Panc1 (cell line): Measurements from ENCODE around the gene AMIGO2. TPM values are rescaled to one million over a fixed set of nuclear protein-coding genes. Genes with fewer than 3 reads are reported as not detected.

ENCODE experiments used
- ATAC-seq: fragments of 200-7000 bp; cut with Tn5 transposase; 2 replicates; pipeline ENCODE4 v1.9.1; 2020; ENCODE audit warnings: mild to moderate bottlenecking, moderate library complexity
- BruUV-seq: library from RNA; stranded (reverse); fragments of 400-500 nt; replicated peaks from 2 replicates; lab custom pipeline; 2021; lab: Mats Ljungman, UMichigan
- CTCF ChIA-PET: fragments of 300-600 bp; sonication (Branson Sonifier 250); formaldehyde crosslinking; loops from one replicate; lab custom pipeline; 2022; ENCODE audit warnings: antibody characterized with exemption; lab: Charles Lee
- POLR2A ChIA-PET: fragments of 300-600 bp; sonication (Branson Sonifier 250); formaldehyde crosslinking; loops from one replicate; lab custom pipeline; 2022; ENCODE audit warnings: antibody characterized with exemption; lab: Charles Lee
- DNase-seq: peaks from one replicate; pipeline ENCODE4 v3.0.0-alpha.2; 2010; ENCODE audit warnings: low read depth, low spot score
- H3K27ac ChIP-seq: 2 replicates; pipeline ENCODE4 v1.5.1; 2011; ENCODE audit warnings: mild to moderate bottlenecking, low read length, inconsistent platforms
- H3K27me3 ChIP-seq: fragments of 200-500 bp; sonication (Bioruptor generic); 2 replicates; pipeline ENCODE4 v1.6.0; 2014; ENCODE audit warnings: low read length, inconsistent platforms; ENCODE audit not compliant: control insufficient read depth, insufficient read depth
- H3K36me3 ChIP-seq: fragments of 200-500 bp; sonication (Bioruptor generic); 2 replicates; pipeline ENCODE4 v1.5.1; 2014; ENCODE audit warnings: inconsistent platforms, mild to moderate bottlenecking, low read length, moderate library complexity; ENCODE audit not compliant: control insufficient read depth, insufficient read depth
- H3K4me1 ChIP-seq: 2 replicates; pipeline ENCODE4 v1.5.1; 2011; ENCODE audit warnings: inconsistent platforms, mild to moderate bottlenecking, low read length, moderate library complexity; ENCODE audit not compliant: control insufficient read depth, insufficient read depth
- H3K4me3 ChIP-seq, 2 experiments: 2 replicates each; pipeline ENCODE4 v1.5.1; 2011 to 2012; ENCODE audit warnings: low read depth in 2 of 2, low read length in 2 of 2, mild to moderate bottlenecking in 2 of 2, inconsistent platforms in 1 of 2, moderate library complexity in 1 of 2
- H3K9me3 ChIP-seq: fragments of 200-500 bp; sonication (Bioruptor generic); 2 replicates; pipeline ENCODE4 v1.5.1; 2014; ENCODE audit warnings: low read depth, mild to moderate bottlenecking, inconsistent platforms, low read length, moderate library complexity; ENCODE audit not compliant: control insufficient read depth, insufficient read depth
- CTCF ChIP-seq: fragments of 450-650 bp; IDR thresholded peaks from 2 replicates; pipeline ENCODE4 v1.5.1; 2017; ENCODE audit warnings: mild to moderate bottlenecking
- POLR2AphosphoS5 ChIP-seq: IDR thresholded peaks from 2 replicates; pipeline ENCODE4 v1.6.1; 2012; ENCODE audit warnings: mild to moderate bottlenecking, low read depth, low read length, moderate library complexity
- SIN3A ChIP-seq: IDR thresholded peaks from 2 replicates; pipeline ENCODE4 v1.6.1; 2012; ENCODE audit warnings: low read depth, mild to moderate bottlenecking, low read length, moderate library complexity, borderline replicate concordance; ENCODE audit not compliant: insufficient read depth
- TCF7L2 ChIP-seq: IDR thresholded peaks from 2 replicates; pipeline ENCODE4 v1.6.1; 2011; ENCODE audit warnings: mild to moderate bottlenecking, low read depth, low read length, inconsistent platforms
- in situ Hi-C: cut with HindIII; loops from 2 replicates; pipeline ENCODE4 v1.10.0; 2016; ENCODE audit warnings: low sequenced_read_pairs, low pct_unique_long_range_greater_than_20kb
- intact Hi-C: fragments of 100-400 bp; cut with micrococcal nuclease; formaldehyde crosslinking; loops from one replicate; pipeline ENCODE4 v1.10.0; 2022; ENCODE audit not compliant: unreplicated experiment
- total RNA-seq: library from RNA; stranded (reverse); gene quantifications from one replicate; pipeline ENCODE4 v1.2.1, GENCODE V29; 2021; ENCODE audit not compliant: unreplicated experiment
- TF ChIP-seq, protein P1 (sequence below), 2 experiments: IDR thresholded peaks; 2 replicates each; pipeline ENCODE4 v1.6.1; 2011 to 2012; ENCODE audit warnings: low read depth in 2 of 2, control low read depth in 1 of 2, low read length in 1 of 2, mild to moderate bottlenecking in 1 of 2, moderate library complexity in 1 of 2; ENCODE audit not compliant: insufficient read depth in 1 of 2

The AMIGO2 gene
- total RNA-seq, 1 experiment from 2014 or later, result 21.8 TPM

- no peak overlapping the region for H3K27ac ChIP-seq
- H3K9me3 ChIP-seq, result no peaks in the 10 kb centered on the region
- DNase-seq (no peak), ATAC-seq (no peak)
- no peaks in the 10 kb centered on the region for H3K36me3 ChIP-seq
- no peak overlapping the region for H3K4me3 ChIP-seq
- H3K4me1 ChIP-seq, result no peaks in the 10 kb centered on the region
- BruUV-seq, result no TSS peak
- no peaks in the 10 kb centered on the region for H3K27me3 ChIP-seq
- CTCF ChIA-PET, result no interaction called here
- POLR2A ChIA-PET, result no interaction called here
- in situ Hi-C loops (no loop called here), intact Hi-C loops (no loop called here)
- no peak for TF ChIP-seq SIN3A
- no peak for TF ChIP-seq CTCF
- no peak for TF ChIP-seq POLR2AphosphoS5
- TF ChIP-seq, protein P1, sequence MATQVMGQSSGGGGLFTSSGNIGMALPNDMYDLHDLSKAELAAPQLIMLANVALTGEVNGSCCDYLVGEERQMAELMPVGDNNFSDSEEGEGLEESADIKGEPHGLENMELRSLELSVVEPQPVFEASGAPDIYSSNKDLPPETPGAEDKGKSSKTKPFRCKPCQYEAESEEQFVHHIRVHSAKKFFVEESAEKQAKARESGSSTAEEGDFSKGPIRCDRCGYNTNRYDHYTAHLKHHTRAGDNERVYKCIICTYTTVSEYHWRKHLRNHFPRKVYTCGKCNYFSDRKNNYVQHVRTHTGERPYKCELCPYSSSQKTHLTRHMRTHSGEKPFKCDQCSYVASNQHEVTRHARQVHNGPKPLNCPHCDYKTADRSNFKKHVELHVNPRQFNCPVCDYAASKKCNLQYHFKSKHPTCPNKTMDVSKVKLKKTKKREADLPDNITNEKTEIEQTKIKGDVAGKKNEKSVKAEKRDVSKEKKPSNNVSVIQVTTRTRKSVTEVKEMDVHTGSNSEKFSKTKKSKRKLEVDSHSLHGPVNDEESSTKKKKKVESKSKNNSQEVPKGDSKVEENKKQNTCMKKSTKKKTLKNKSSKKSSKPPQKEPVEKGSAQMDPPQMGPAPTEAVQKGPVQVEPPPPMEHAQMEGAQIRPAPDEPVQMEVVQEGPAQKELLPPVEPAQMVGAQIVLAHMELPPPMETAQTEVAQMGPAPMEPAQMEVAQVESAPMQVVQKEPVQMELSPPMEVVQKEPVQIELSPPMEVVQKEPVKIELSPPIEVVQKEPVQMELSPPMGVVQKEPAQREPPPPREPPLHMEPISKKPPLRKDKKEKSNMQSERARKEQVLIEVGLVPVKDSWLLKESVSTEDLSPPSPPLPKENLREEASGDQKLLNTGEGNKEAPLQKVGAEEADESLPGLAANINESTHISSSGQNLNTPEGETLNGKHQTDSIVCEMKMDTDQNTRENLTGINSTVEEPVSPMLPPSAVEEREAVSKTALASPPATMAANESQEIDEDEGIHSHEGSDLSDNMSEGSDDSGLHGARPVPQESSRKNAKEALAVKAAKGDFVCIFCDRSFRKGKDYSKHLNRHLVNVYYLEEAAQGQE (IDR thresholded peaks at IDR 0.05; ENCODE audit: insufficient read depth in 1 of 2, low read depth in 2 of 2, low read length in 1 of 2), result no peak
- TF ChIP-seq TCF7L2, result no peak
Observed at GRCh38 chr12:47111392-47111778, 31.6 kb upstream of the AMIGO2 start.

- POLR2A ChIA-PET, result no interaction called here
- DNase-seq, result no peak
- intact Hi-C loops, result no loop called here
- Histone ChIP-seq H3K27me3 (no peaks in the 10 kb centered on the region), H3K4me3 (no peak overlapping the region), H3K4me1 (no peaks in the 10 kb centered on the region), H3K36me3 (no peaks in the 10 kb centered on the region), H3K9me3 (no peaks in the 10 kb centered on the region), H3K27ac (no peak overlapping the region)
- no TSS peak for BruUV-seq
- no peak for TF ChIP-seq CTCF
- TF ChIP-seq, protein P1 (IDR thresholded peaks at IDR 0.05; ENCODE audit: insufficient read depth in 1 of 2, low read depth in 2 of 2, low read length in 1 of 2), result no peak
- CTCF ChIA-PET, result no interaction called here
- no peak for ATAC-seq
- in situ Hi-C loops, result no loop called here
Observed at GRCh38 chr12:47110718-47111391, 31.1 kb upstream of the AMIGO2 start.
